ENCODE measurements around the gene MIB1.

- TF ChIP-seq ZNF384 (IDR thresholded peaks at IDR 0.05), result no peak
- no peak for TF ChIP-seq FOXK2 (IDR thresholded peaks at IDR 0.05)
- no peak for TF ChIP-seq SP1 (IDR thresholded peaks at IDR 0.05)
- no peak for TF ChIP-seq TARDBP (IDR thresholded peaks at IDR 0.05)
- no peak for TF ChIP-seq PKNOX1 (IDR thresholded peaks at IDR 0.05)
- no peak for TF ChIP-seq L3MBTL2 (conservative IDR thresholded peaks at IDR 0.05)
- no peak for TF ChIP-seq SUZ12 (IDR thresholded peaks at IDR 0.05)
These were observed 35.8 kb upstream of the MIB1 start, which contains the start of gene ABHD3 for GRCh38 chr18:21704603-21705364.
